HG02759 (cell line): ENCODE results near the gene TM2D1.
"Not testable (repeated sequence)": the region's sequence is repeated elsewhere in the genome, so short reads cannot be mapped to it uniquely, and the experiment has no call there.

Experiments
- ATAC-seq: cut with Tn5 transposase; IDR thresholded peaks from one replicate; pipeline ENCODE4 v1.9.1; 2021; ENCODE audit warnings: mild to moderate bottlenecking, moderate library complexity; ENCODE audit not compliant: unreplicated experiment

Gene TM2D1

GRCh38 chr1:61724813-61725694 lies at the start of gene TM2D1:
Gene TM2D1 (minus strand): TSS chr1:61725141. CDS start chr1:61725120, 21 bp downstream.
- peak; percentile 100 for ATAC-seq

- no peak for ATAC-seq
These were observed 45.2 kb upstream of the TM2D1 start for GRCh38 chr1:61770131-61770530.

- ATAC-seq = no peak
These were observed 33.0 kb upstream of the TM2D1 start for GRCh38 chr1:61757950-61758349.

GRCh38 chr1:61756773-61757172 lies 31.8 kb upstream of the TM2D1 start:
- ATAC-seq = no peak

- no peak for ATAC-seq
These were observed 29.6 kb upstream of the TM2D1 start for GRCh38 chr1:61754545-61754944.

- no peak for ATAC-seq
These were observed 29.1 kb upstream of the TM2D1 start for GRCh38 chr1:61753998-61754508.

GRCh38 chr1:61752921-61753389 lies 28.0 kb upstream of the TM2D1 start:
- ATAC-seq = no peak

- ATAC-seq = no peak
These were observed 24.6 kb upstream of the TM2D1 start for GRCh38 chr1:61749574-61749973.

GRCh38 chr1:61748566-61748965 lies 23.6 kb upstream of the TM2D1 start:
- no peak for ATAC-seq

GRCh38 chr1:61746813-61747212 lies 21.9 kb upstream of the TM2D1 start:
- no peak for ATAC-seq

GRCh38 chr1:61743716-61744580 lies 19.0 kb upstream of the TM2D1 start:
- ATAC-seq = no peak

GRCh38 chr1:61743431-61743705 lies 18.4 kb upstream of the TM2D1 start:
- no peak for ATAC-seq

GRCh38 chr1:61742620-61743430 lies 17.9 kb upstream of the TM2D1 start:
- peak; percentile 73 for ATAC-seq

GRCh38 chr1:61741711-61742619 lies 17.0 kb upstream of the TM2D1 start, which contains the start of gene PATJ:
Gene PATJ (plus strand): TSS chr1:61742480. CDS start chr1:61762893, 20,413 bp downstream.
- peak; percentile 88 for ATAC-seq

GRCh38 chr1:61740751-61741700 lies 16.1 kb upstream of the TM2D1 start:
- ATAC-seq = no peak

GRCh38 chr1:61732726-61733125 lies 7.8 kb upstream of the TM2D1 start:
- ATAC-seq = no peak

- not testable (repeated sequence) for ATAC-seq
These were observed 5.7 kb upstream of the TM2D1 start for GRCh38 chr1:61730679-61731078.

GRCh38 chr1:61727544-61727943 lies 2.6 kb upstream of the TM2D1 start:
- ATAC-seq = no peak

GRCh38 chr1:61724506-61724812 lies 482 bp downstream of the TM2D1 start:
- no peak for ATAC-seq
